Measurements from ENCODE around the gene ARL8B. TPM values are rescaled to one million over a fixed set of nuclear protein-coding genes. Genes with fewer than 3 reads are reported as not detected.

Gene ARL8B
- polyA plus RNA-seq (56.1 to 102 TPM (median 64.4 TPM) in 3 replicates), polyA minus RNA-seq (11.1 to 56.3 TPM (median 21.1 TPM) in 3 replicates)
- 129 TPM for polyA plus RNA-seq (2011; ENCODE audit: low read depth)
- polyA plus RNA-seq (2011; cell fraction: cytosol; rRNA removed), result 69.4 and 225 TPM in 2 replicates
- 94.8 and 101 TPM in 2 replicates for polyA plus RNA-seq (2011; cell fraction: nucleus; rRNA removed)
- 58.1 and 141 TPM in 2 replicates for polyA plus RNA-seq (2012; ENCODE audit: low replicate concordance)
- polyA minus RNA-seq (2011; cell fraction: cytosol; rRNA and poly(A)+ RNA removed), result 46.8 TPM
- polyA minus RNA-seq (2011; cell fraction: nucleus; rRNA and poly(A)+ RNA removed), result 52.7 and 77.2 TPM in 2 replicates

GRCh38 chr3:5122030-5122740 lies at the start of gene ARL8B:
ARL8B (plus strand) TSS chr3:5122292; CDS start chr3:5122466, 174 bp downstream.
- Histone ChIP-seq H3K36me3 (ENCODE audit: control insufficient read depth in 2 of 2, extremely low read depth in 1 of 2, insufficient read depth in 2 of 2, low read length in 2 of 2) (no peaks in the 10 kb centered on the region), H2AFZ (ENCODE audit: control insufficient read depth, low read length) (peak within 1 kb of the TSS; percentile 58), H3K27me3 (ENCODE audit: control insufficient read depth, extremely low read depth, insufficient read depth, low read length) (no peaks in the 10 kb centered on the region), H3K4me3 (ENCODE audit: control insufficient read depth in 2 of 3, extremely low read depth in 1 of 3, insufficient read depth in 2 of 3, low read depth in 1 of 3, low read length in 3 of 3) (peak within 1 kb of the TSS; percentile 89 to 100 (median 91)), H3K4me1 (ENCODE audit: control insufficient read depth, extremely low read depth, insufficient read depth, low read length) (peaks cover 28% of the 10 kb centered on the region), H3K9me1 (ENCODE audit: control insufficient read depth, extremely low read depth, insufficient read depth, low read length) (no peaks in the 10 kb centered on the region), H4K20me1 (ENCODE audit: control insufficient read depth, extremely low read depth, insufficient read depth, low read length) (peaks cover 5% of the 10 kb centered on the region), H3K4me2 (ENCODE audit: control insufficient read depth, extremely low read depth, insufficient read depth, low read depth, low read length) (peak within 1 kb of the TSS; percentile 93), H3K79me2 (ENCODE audit: control insufficient read depth, insufficient read depth, low read length) (peaks cover 50% of the 10 kb centered on the region), H3K9me3 (ENCODE audit: control insufficient read depth, low read depth, low read length) (no peaks in the 10 kb centered on the region), H3K27ac (ENCODE audit: control insufficient read depth, insufficient read depth, low read length) (peak within 1 kb of the TSS; percentile 100), H3K9ac (ENCODE audit: control insufficient read depth, extremely low read depth, insufficient read depth, low read length) (peak within 1 kb of the TSS; percentile 99)
- DNase-seq (ENCODE audit: low read depth, low spot score) (no peak), FAIRE-seq (no peak)
- TF ChIP-seq CTCF (optimal IDR thresholded peaks at IDR 0.05 in 1 of 3, IDR thresholded peaks at IDR 0.05 in 1 of 3, conservative IDR thresholded peaks at IDR 0.05 in 1 of 3; ENCODE audit: extremely low read depth in 1 of 3, insufficient read depth in 2 of 3, low read length in 3 of 3) (peak; percentile 87 to 99 (median 93)), EZH2 (IDR thresholded peaks at IDR 0.05; ENCODE audit: low read length) (no peak)
- dilution Hi-C loops (cut with MboI; ENCODE audit: extremely low pct_ligation_motif_present, low sequenced_read_pairs), result no loop called here

- Histone ChIP-seq H3K4me3 (ENCODE audit: control insufficient read depth in 2 of 3, extremely low read depth in 1 of 3, insufficient read depth in 2 of 3, low read depth in 1 of 3, low read length in 3 of 3) (no peak overlapping the region), H3K36me3 (ENCODE audit: control insufficient read depth in 2 of 2, extremely low read depth in 1 of 2, insufficient read depth in 2 of 2, low read length in 2 of 2) (no peaks in the 10 kb centered on the region), H3K79me2 (ENCODE audit: control insufficient read depth, insufficient read depth, low read length) (no peaks in the 10 kb centered on the region), H3K4me2 (ENCODE audit: control insufficient read depth, extremely low read depth, insufficient read depth, low read depth, low read length) (no peak overlapping the region), H3K27ac (ENCODE audit: control insufficient read depth, insufficient read depth, low read length) (no peak overlapping the region), H3K4me1 (ENCODE audit: control insufficient read depth, extremely low read depth, insufficient read depth, low read length) (peaks cover 8% of the 10 kb centered on the region), H3K9me3 (ENCODE audit: control insufficient read depth, low read depth, low read length) (no peaks in the 10 kb centered on the region), H4K20me1 (ENCODE audit: control insufficient read depth, extremely low read depth, insufficient read depth, low read length) (no peaks in the 10 kb centered on the region), H2AFZ (ENCODE audit: control insufficient read depth, low read length) (no peak overlapping the region), H3K9ac (ENCODE audit: control insufficient read depth, extremely low read depth, insufficient read depth, low read length) (no peak overlapping the region), H3K9me1 (ENCODE audit: control insufficient read depth, extremely low read depth, insufficient read depth, low read length) (no peaks in the 10 kb centered on the region), H3K27me3 (ENCODE audit: control insufficient read depth, extremely low read depth, insufficient read depth, low read length) (no peaks in the 10 kb centered on the region)
- TF ChIP-seq CTCF (optimal IDR thresholded peaks at IDR 0.05 in 1 of 3, IDR thresholded peaks at IDR 0.05 in 1 of 3, conservative IDR thresholded peaks at IDR 0.05 in 1 of 3; ENCODE audit: extremely low read depth in 1 of 3, insufficient read depth in 2 of 3, low read length in 3 of 3) (no peak), EZH2 (IDR thresholded peaks at IDR 0.05; ENCODE audit: low read length) (no peak)
- dilution Hi-C loops (cut with MboI; ENCODE audit: extremely low pct_ligation_motif_present, low sequenced_read_pairs), result no loop called here
- FAIRE-seq (no peak), DNase-seq (ENCODE audit: low read depth, low spot score) (no peak)
Observed at GRCh38 chr3:5073374-5074085, 48.6 kb upstream of the ARL8B start.

All from keratinocyte (primary cell).